WTC11 (cell line): ENCODE data around the gene CHD6. TPM values are rescaled to one million over a fixed set of nuclear protein-coding genes. Genes with fewer than 3 reads are reported as not detected.
A peak's percentile ranks its signal among the peaks of the same experiment; 100 is the strongest.

Experiments
- ATAC-seq: fragments of 200-7000 bp; cut with Tn5 transposase; 2 replicates; pipeline ENCODE4 v1.10.0; 2021; ENCODE audit warnings: mild to moderate bottlenecking, moderate library complexity
- CTCF ChIA-PET: fragments of 300-600 bp; sonication (Branson Sonifier 250); formaldehyde crosslinking; loops from one replicate; lab custom pipeline; 2021; ENCODE audit warnings: antibody characterized with exemption; lab: Charles Lee
- POLR2A ChIA-PET: fragments of 350-600 bp; sonication (Branson Sonifier 250); formaldehyde crosslinking; loops from one replicate; lab custom pipeline; 2021; ENCODE audit warnings: antibody characterized with exemption; lab: Charles Lee
- DNase-seq: peaks from one replicate; pipeline ENCODE4 v3.0.0; 2021; ENCODE audit warnings: low spot score
- H3K27ac Mint-ChIP-seq: 2 replicates; pipeline ENCODE4 v1.8.0; 2021; ENCODE audit warnings: mixed read lengths
- H3K27me3 Mint-ChIP-seq: 2 replicates; pipeline ENCODE4 v1.8.0; 2021; ENCODE audit warnings: low read depth, mild to moderate bottlenecking, moderate library complexity, mixed read lengths
- H3K36me3 Mint-ChIP-seq: 2 replicates; pipeline ENCODE4 v1.8.0; 2021; ENCODE audit warnings: mixed read lengths
- H3K4me1 Mint-ChIP-seq: 2 replicates; pipeline ENCODE4 v1.8.0; 2022; ENCODE audit warnings: mixed read lengths
- H3K4me3 Mint-ChIP-seq: 2 replicates; pipeline ENCODE4 v1.8.0; 2021; ENCODE audit warnings: mild to moderate bottlenecking, moderate library complexity, mixed read lengths
- H3K9me3 Mint-ChIP-seq: 2 replicates; pipeline ENCODE4 v1.8.0; 2021; ENCODE audit warnings: mixed read lengths
- AFF4 ChIP-seq: sonication (generic); formaldehyde crosslinking; IDR thresholded peaks from 2 replicates; pipeline ENCODE4 v1.8.1; 2023; ENCODE audit warnings: mild to moderate bottlenecking, missing genetic modification reagents, borderline replicate concordance
- CBFB ChIP-seq: sonication (generic); formaldehyde crosslinking; IDR thresholded peaks from 2 replicates; pipeline ENCODE4 v1.8.1; 2022; ENCODE audit warnings: mild to moderate bottlenecking, low read depth, missing genetic modification reagents
- CREM ChIP-seq: sonication (generic); formaldehyde crosslinking; IDR thresholded peaks from 2 replicates; pipeline ENCODE4 v1.8.1; 2022; ENCODE audit warnings: mild to moderate bottlenecking, missing genetic modification reagents, moderate library complexity
- NFATC4 ChIP-seq: fragments of 250-450 bp; sonication (Bioruptor Pico); IDR thresholded peaks from 2 replicates; pipeline ENCODE4 v1.9.0; 2021; ENCODE audit warnings: mild to moderate bottlenecking
- NR2C2 ChIP-seq: sonication (generic); formaldehyde crosslinking; IDR thresholded peaks from 2 replicates; pipeline ENCODE4 v1.8.0; 2022; ENCODE audit warnings: mild to moderate bottlenecking, missing genetic modification reagents
- SP1 ChIP-seq: sonication (generic); formaldehyde crosslinking; conservative IDR thresholded peaks from 2 replicates; pipeline ENCODE4 v1.8.1; 2022; ENCODE audit warnings: missing genetic modification reagents
- USF1 ChIP-seq: sonication (generic); formaldehyde crosslinking; IDR thresholded peaks from 2 replicates; pipeline ENCODE4 v1.8.0; 2022; ENCODE audit warnings: mild to moderate bottlenecking, missing genetic modification reagents
- USF2 ChIP-seq: sonication (generic); formaldehyde crosslinking; IDR thresholded peaks from 2 replicates; pipeline ENCODE4 v1.8.1; 2023; ENCODE audit warnings: mild to moderate bottlenecking, missing genetic modification reagents, moderate library complexity
- ZNF219 ChIP-seq: sonication (generic); formaldehyde crosslinking; IDR thresholded peaks from 2 replicates; pipeline ENCODE4 v1.8.0; 2023; ENCODE audit warnings: missing genetic modification reagents, mild to moderate bottlenecking, borderline replicate concordance
- ZNF423 ChIP-seq: fragments of 250-450 bp; sonication (Bioruptor Pico); IDR thresholded peaks from 2 replicates; pipeline ENCODE4 v2.1.2; 2022; ENCODE audit warnings: mild to moderate bottlenecking, moderate library complexity
- total RNA-seq: library from RNA; stranded (reverse); gene quantifications from 3 replicates; pipeline ENCODE4 v1.2.3, GENCODE V29; 2021
- TF ChIP-seq, protein P1 (sequence below): sonication (generic); formaldehyde crosslinking; IDR thresholded peaks from 2 replicates; pipeline ENCODE4 v1.8.1; 2023; ENCODE audit warnings: mild to moderate bottlenecking, missing genetic modification reagents
- TF ChIP-seq, protein P2 (sequence below): fragments of 250-450 bp; sonication (Bioruptor Pico); IDR thresholded peaks from 2 replicates; pipeline ENCODE4 v1.9.0; 2021; ENCODE audit warnings: moderate library complexity, mild to moderate bottlenecking, inconsistent platforms, borderline replicate concordance
- TF ChIP-seq, protein P3 (sequence below): sonication (generic); formaldehyde crosslinking; IDR thresholded peaks from 2 replicates; pipeline ENCODE4 v1.8.1; 2023; ENCODE audit warnings: mild to moderate bottlenecking, missing genetic modification reagents, moderate library complexity
- TF ChIP-seq, protein P4 (sequence below): sonication (generic); formaldehyde crosslinking; IDR thresholded peaks from 2 replicates; pipeline ENCODE4 v1.8.1; 2022; ENCODE audit warnings: missing genetic modification reagents, borderline replicate concordance
- TF ChIP-seq, protein P5 (sequence below): fragments of 250-450 bp; sonication (Bioruptor Pico); IDR thresholded peaks from 2 replicates; pipeline ENCODE4 v1.8.0; 2021; ENCODE audit warnings: mild to moderate bottlenecking
- TF ChIP-seq, protein P6 (sequence below): sonication (generic); formaldehyde crosslinking; conservative IDR thresholded peaks from 2 replicates; pipeline ENCODE4 v1.8.1; 2022; ENCODE audit warnings: mild to moderate bottlenecking, missing genetic modification reagents
- TF ChIP-seq, protein P7 (sequence below): sonication (generic); formaldehyde crosslinking; conservative IDR thresholded peaks from 2 replicates; pipeline ENCODE4 v1.8.1; 2023; ENCODE audit warnings: mild to moderate bottlenecking, low read depth, missing genetic modification reagents, moderate library complexity

Gene CHD6
- total RNA-seq, 1 experiment from 2014 or later, result 52.1 TPM

DNA sequence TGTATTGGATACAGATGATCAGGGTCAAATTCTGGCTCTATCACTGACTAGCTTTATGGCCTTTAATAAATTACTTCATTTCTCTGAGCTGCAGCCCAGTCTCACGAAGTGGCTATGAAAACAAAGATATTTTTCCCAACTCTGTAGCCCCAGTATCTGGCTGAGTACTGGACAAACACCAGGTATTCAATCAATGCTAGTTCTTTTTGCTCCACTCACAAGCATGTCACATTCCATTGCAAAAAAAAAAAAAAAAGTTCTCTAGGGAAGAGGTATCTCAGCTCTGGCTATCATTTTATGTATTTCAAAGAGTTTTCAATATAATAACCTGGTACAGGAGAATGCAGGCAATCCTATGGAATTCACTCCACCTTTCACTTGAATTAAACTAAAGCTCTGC, 3.1 kb downstream of the CHD6 start (continued):
- TF ChIP-seq, protein P1, sequence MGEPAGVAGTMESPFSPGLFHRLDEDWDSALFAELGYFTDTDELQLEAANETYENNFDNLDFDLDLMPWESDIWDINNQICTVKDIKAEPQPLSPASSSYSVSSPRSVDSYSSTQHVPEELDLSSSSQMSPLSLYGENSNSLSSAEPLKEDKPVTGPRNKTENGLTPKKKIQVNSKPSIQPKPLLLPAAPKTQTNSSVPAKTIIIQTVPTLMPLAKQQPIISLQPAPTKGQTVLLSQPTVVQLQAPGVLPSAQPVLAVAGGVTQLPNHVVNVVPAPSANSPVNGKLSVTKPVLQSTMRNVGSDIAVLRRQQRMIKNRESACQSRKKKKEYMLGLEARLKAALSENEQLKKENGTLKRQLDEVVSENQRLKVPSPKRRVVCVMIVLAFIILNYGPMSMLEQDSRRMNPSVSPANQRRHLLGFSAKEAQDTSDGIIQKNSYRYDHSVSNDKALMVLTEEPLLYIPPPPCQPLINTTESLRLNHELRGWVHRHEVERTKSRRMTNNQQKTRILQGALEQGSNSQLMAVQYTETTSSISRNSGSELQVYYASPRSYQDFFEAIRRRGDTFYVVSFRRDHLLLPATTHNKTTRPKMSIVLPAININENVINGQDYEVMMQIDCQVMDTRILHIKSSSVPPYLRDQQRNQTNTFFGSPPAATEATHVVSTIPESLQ (CRISPR knock-in tag), result no peak
- TF ChIP-seq CREM (CRISPR knock-in tag) (no peak), AFF4 (no peak), NR2C2 (CRISPR knock-in tag) (no peak), ZNF219 (CRISPR knock-in tag) (no peak)

GRCh38 chr20:41613321-41613720, 4.9 kb downstream of the CHD6 start:
- ChIA-PET POLR2A (no interaction called here), CTCF (interaction anchor here (2.5 kb wide), 1 partner anchor 41 kb away, joined by 8 read pairs; no protein-coding TSS in a partner anchor)
- Mint-ChIP-seq H3K36me3 (no peaks in the 10 kb centered on the region), H3K27ac (no peak overlapping the region; the same call in 1 of the 2 replicates), H3K27me3 (no peaks in the 10 kb centered on the region), H3K9me3 (no peaks in the 10 kb centered on the region), H3K4me3 (no peak overlapping the region), H3K4me1 (peaks cover 61% of the 10 kb centered on the region)
- DNase-seq, result no peak
- ATAC-seq, result no peak
- TF ChIP-seq NFATC4 (CRISPR knock-in tag) (no peak), USF2 (CRISPR knock-in tag) (peak; percentile 78), USF1 (CRISPR knock-in tag) (peak; percentile 74)

GRCh38 chr20:41609474-41609873, 8.7 kb downstream of the CHD6 start:
- no peak for ATAC-seq
- no peaks in the 10 kb centered on the region for H3K27me3 Mint-ChIP-seq
- H3K4me3 Mint-ChIP-seq, result no peak overlapping the region
- ChIA-PET POLR2A (interaction anchor here (0.7 kb wide), 1 partner anchor 35 kb away, joined by 3 read pairs; no protein-coding TSS in a partner anchor), CTCF (interaction anchor here (1.8 kb wide), 1 partner anchor 38 kb away, joined by 6 read pairs; no protein-coding TSS in a partner anchor)
- H3K36me3 Mint-ChIP-seq, result no peaks in the 10 kb centered on the region
- H3K9me3 Mint-ChIP-seq, result no peaks in the 10 kb centered on the region
- H3K27ac Mint-ChIP-seq, result no peak overlapping the region
- no peak for TF ChIP-seq ZNF423 (CRISPR knock-in tag)
- TF ChIP-seq, protein P2, sequence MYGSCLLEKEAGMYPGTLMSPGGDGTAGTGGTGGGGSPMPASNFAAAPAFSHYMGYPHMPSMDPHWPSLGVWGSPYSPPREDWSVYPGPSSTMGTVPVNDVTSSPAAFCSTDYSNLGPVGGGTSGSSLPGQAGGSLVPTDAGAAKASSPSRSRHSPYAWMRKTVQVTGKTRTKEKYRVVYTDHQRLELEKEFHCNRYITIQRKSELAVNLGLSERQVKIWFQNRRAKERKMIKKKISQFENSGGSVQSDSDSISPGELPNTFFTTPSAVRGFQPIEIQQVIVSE (CRISPR knock-in tag), result no peak
- TF ChIP-seq, protein P3, sequence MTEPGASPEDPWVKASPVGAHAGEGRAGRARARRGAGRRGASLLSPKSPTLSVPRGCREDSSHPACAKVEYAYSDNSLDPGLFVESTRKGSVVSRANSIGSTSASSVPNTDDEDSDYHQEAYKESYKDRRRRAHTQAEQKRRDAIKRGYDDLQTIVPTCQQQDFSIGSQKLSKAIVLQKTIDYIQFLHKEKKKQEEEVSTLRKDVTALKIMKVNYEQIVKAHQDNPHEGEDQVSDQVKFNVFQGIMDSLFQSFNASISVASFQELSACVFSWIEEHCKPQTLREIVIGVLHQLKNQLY (CRISPR knock-in tag), result no peak
- no peak for TF ChIP-seq SP1 (CRISPR knock-in tag)
- TF ChIP-seq, protein P4, sequence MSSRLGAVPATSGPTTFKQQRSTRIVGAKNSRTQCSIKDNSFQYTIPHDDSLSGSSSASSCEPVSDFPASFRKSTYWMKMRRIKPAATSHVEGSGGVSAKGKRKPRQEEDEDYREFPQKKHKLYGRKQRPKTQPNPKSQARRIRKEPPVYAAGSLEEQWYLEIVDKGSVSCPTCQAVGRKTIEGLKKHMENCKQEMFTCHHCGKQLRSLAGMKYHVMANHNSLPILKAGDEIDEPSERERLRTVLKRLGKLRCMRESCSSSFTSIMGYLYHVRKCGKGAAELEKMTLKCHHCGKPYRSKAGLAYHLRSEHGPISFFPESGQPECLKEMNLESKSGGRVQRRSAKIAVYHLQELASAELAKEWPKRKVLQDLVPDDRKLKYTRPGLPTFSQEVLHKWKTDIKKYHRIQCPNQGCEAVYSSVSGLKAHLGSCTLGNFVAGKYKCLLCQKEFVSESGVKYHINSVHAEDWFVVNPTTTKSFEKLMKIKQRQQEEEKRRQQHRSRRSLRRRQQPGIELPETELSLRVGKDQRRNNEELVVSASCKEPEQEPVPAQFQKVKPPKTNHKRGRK, result no peak
- no peak for TF ChIP-seq NR2C2 (CRISPR knock-in tag)
- TF ChIP-seq, protein P5, sequence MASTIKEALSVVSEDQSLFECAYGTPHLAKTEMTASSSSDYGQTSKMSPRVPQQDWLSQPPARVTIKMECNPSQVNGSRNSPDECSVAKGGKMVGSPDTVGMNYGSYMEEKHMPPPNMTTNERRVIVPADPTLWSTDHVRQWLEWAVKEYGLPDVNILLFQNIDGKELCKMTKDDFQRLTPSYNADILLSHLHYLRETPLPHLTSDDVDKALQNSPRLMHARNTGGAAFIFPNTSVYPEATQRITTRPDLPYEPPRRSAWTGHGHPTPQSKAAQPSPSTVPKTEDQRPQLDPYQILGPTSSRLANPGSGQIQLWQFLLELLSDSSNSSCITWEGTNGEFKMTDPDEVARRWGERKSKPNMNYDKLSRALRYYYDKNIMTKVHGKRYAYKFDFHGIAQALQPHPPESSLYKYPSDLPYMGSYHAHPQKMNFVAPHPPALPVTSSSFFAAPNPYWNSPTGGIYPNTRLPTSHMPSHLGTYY (CRISPR knock-in tag), result no peak
- TF ChIP-seq CBFB (CRISPR knock-in tag), result no peak
- TF ChIP-seq, protein P6, sequence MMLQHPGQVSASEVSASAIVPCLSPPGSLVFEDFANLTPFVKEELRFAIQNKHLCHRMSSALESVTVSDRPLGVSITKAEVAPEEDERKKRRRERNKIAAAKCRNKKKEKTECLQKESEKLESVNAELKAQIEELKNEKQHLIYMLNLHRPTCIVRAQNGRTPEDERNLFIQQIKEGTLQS, result no peak
- TF ChIP-seq, protein P7, sequence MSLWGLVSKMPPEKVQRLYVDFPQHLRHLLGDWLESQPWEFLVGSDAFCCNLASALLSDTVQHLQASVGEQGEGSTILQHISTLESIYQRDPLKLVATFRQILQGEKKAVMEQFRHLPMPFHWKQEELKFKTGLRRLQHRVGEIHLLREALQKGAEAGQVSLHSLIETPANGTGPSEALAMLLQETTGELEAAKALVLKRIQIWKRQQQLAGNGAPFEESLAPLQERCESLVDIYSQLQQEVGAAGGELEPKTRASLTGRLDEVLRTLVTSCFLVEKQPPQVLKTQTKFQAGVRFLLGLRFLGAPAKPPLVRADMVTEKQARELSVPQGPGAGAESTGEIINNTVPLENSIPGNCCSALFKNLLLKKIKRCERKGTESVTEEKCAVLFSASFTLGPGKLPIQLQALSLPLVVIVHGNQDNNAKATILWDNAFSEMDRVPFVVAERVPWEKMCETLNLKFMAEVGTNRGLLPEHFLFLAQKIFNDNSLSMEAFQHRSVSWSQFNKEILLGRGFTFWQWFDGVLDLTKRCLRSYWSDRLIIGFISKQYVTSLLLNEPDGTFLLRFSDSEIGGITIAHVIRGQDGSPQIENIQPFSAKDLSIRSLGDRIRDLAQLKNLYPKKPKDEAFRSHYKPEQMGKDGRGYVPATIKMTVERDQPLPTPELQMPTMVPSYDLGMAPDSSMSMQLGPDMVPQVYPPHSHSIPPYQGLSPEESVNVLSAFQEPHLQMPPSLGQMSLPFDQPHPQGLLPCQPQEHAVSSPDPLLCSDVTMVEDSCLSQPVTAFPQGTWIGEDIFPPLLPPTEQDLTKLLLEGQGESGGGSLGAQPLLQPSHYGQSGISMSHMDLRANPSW, result no peak
- TF ChIP-seq, all 79 proteins: peak for 0
- peaks cover 52% of the 10 kb centered on the region for H3K4me1 Mint-ChIP-seq
- no peak for DNase-seq
